SK-N-SH treated with all-trans-retinoic acid at 6 μM for 48 hours (cell line): ENCODE data around the gene FGFR4.

Experiments used
- ATAC-seq: fragments of 200-7000 bp; cut with Tn5 transposase; 3 replicates; pipeline ENCODE4 v1.9.1; 2020; ENCODE audit warnings: mild to moderate bottlenecking, moderate library complexity
- ARNTL ChIP-seq: fragments of 450-650 bp; formaldehyde crosslinking; IDR thresholded peaks from 2 replicates; pipeline ENCODE4 v1.5.0; 2020; ENCODE audit warnings: low read depth, mild to moderate bottlenecking, moderate library complexity, borderline replicate concordance
- BACH2 ChIP-seq: fragments of 250-450 bp; sonication (Bioruptor Pico); IDR thresholded peaks from 2 replicates; pipeline ENCODE4 v1.9.0; 2021; ENCODE audit warnings: mild to moderate bottlenecking, borderline replicate concordance
- CSDC2 ChIP-seq: fragments of 250-450 bp; sonication (Bioruptor Pico); IDR thresholded peaks from 2 replicates; pipeline ENCODE4 v1.5.0; 2020; ENCODE audit warnings: mild to moderate bottlenecking, moderate library complexity
- ESRRG ChIP-seq: fragments of 250-450 bp; sonication (Bioruptor Pico); IDR thresholded peaks from 2 replicates; pipeline ENCODE4 v1.6.1; 2021; ENCODE audit warnings: mild to moderate bottlenecking
- GLIS3 ChIP-seq: fragments of 250-450 bp; sonication (Bioruptor Pico); IDR thresholded peaks from 2 replicates; pipeline ENCODE4 v1.5.0; 2020; ENCODE audit warnings: mild to moderate bottlenecking, moderate library complexity
- ISL1 ChIP-seq: fragments of 250-450 bp; sonication (Bioruptor Pico); IDR thresholded peaks from 2 replicates; pipeline ENCODE4 v2.1.2; 2022; ENCODE audit warnings: mild to moderate bottlenecking, moderate library complexity
- OSR1 ChIP-seq: fragments of 250-450 bp; sonication (Bioruptor Pico); IDR thresholded peaks from 2 replicates; pipeline ENCODE4 v1.8.0; 2022; ENCODE audit warnings: moderate library complexity, mild to moderate bottlenecking, inconsistent platforms
- PPARA ChIP-seq: fragments of 250-450 bp; sonication (Bioruptor Pico); IDR thresholded peaks from 2 replicates; pipeline ENCODE4 v1.5.0; 2020; ENCODE audit warnings: mild to moderate bottlenecking, borderline replicate concordance
- RARB ChIP-seq: fragments of 250-450 bp; sonication (Bioruptor Pico); IDR thresholded peaks from 2 replicates; pipeline ENCODE4 v1.8.0; 2021; ENCODE audit warnings: mild to moderate bottlenecking, moderate library complexity
- SNAI2 ChIP-seq: fragments of 250-450 bp; sonication (Bioruptor Pico); IDR thresholded peaks from 2 replicates; pipeline ENCODE4 v1.5.0; 2020; ENCODE audit warnings: mild to moderate bottlenecking, moderate library complexity
- TCF4 ChIP-seq: fragments of 250-450 bp; sonication (Bioruptor Pico); IDR thresholded peaks from 2 replicates; pipeline ENCODE4 v1.8.0; 2021; ENCODE audit warnings: mild to moderate bottlenecking, moderate library complexity, borderline replicate concordance
- TOX ChIP-seq: fragments of 250-450 bp; sonication (Bioruptor Pico); IDR thresholded peaks from 2 replicates; pipeline ENCODE4 v1.8.0; 2021; ENCODE audit warnings: mild to moderate bottlenecking, moderate library complexity, borderline replicate concordance
- ZC3H10 ChIP-seq: fragments of 250-450 bp; sonication (Bioruptor Pico); IDR thresholded peaks from 2 replicates; pipeline ENCODE4 v1.5.1; 2021; ENCODE audit warnings: mild to moderate bottlenecking, moderate library complexity
- ZFP3 ChIP-seq: fragments of 250-450 bp; sonication (Bioruptor Pico); IDR thresholded peaks from 2 replicates; pipeline ENCODE4 v1.5.0; 2020; ENCODE audit warnings: mild to moderate bottlenecking, moderate library complexity
- ZFP30 ChIP-seq: fragments of 450-650 bp; formaldehyde crosslinking; IDR thresholded peaks from 2 replicates; pipeline ENCODE4 v1.5.0; 2022; ENCODE audit warnings: mild to moderate bottlenecking, moderate library complexity
- ZNF565 ChIP-seq: fragments of 450-650 bp; formaldehyde crosslinking; conservative IDR thresholded peaks from 2 replicates; pipeline ENCODE4 v1.5.0; 2020; ENCODE audit warnings: low read depth, mild to moderate bottlenecking, moderate library complexity
- ZNF8 ChIP-seq: fragments of 450-650 bp; formaldehyde crosslinking; IDR thresholded peaks from 2 replicates; pipeline ENCODE4 v1.5.0; 2020; ENCODE audit warnings: mild to moderate bottlenecking, moderate library complexity
- TF ChIP-seq, protein P1 (sequence below): fragments of 250-450 bp; sonication (Bioruptor Pico); IDR thresholded peaks from 2 replicates; pipeline ENCODE4 v1.5.0; 2020; ENCODE audit warnings: mild to moderate bottlenecking, moderate library complexity
- TF ChIP-seq, protein P2 (sequence below): fragments of 250-450 bp; sonication (Bioruptor Pico); IDR thresholded peaks from 2 replicates; pipeline ENCODE4 v1.5.1; 2020; ENCODE audit warnings: low read depth, mild to moderate bottlenecking, moderate library complexity

FGFR4 gene

DNA sequence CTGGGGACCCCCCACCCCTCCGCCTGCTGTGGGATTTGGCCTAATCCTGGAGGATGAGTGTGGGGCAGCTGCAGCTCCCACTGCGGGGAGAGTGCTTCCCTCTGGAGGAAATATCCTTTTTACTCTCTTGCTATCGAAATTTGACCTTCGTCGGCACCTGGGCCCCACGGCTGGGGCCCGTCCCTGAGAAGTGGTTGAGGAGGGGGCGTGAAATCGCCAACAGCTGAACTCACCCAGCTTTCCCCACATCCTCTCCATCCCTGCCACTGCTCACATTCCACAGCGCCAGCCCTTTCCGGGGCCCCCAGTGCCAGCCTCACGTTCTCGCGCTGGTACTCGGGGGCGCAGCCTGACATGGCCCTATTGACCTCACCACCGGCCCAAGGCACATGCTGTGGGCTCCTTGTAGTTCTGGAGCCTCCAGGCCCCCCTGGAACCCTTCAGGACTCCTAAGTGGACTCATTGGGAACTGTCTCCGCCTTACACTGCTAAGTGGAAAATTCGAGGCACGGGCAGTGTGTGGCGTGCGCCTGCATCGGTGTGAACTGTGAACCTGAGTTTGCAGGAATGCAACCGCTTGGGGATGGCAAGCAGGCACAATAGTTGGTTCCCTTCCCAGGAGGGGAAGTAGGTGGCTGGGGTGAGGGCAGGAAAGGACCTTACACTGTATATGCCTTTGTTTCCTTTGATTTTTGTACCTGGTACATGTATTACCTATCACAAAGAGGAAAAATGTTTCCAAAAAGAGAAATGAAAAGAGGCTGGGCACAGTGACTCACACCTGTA, 19.2 kb downstream of the FGFR4 start (continued):
- TF ChIP-seq, protein P1, sequence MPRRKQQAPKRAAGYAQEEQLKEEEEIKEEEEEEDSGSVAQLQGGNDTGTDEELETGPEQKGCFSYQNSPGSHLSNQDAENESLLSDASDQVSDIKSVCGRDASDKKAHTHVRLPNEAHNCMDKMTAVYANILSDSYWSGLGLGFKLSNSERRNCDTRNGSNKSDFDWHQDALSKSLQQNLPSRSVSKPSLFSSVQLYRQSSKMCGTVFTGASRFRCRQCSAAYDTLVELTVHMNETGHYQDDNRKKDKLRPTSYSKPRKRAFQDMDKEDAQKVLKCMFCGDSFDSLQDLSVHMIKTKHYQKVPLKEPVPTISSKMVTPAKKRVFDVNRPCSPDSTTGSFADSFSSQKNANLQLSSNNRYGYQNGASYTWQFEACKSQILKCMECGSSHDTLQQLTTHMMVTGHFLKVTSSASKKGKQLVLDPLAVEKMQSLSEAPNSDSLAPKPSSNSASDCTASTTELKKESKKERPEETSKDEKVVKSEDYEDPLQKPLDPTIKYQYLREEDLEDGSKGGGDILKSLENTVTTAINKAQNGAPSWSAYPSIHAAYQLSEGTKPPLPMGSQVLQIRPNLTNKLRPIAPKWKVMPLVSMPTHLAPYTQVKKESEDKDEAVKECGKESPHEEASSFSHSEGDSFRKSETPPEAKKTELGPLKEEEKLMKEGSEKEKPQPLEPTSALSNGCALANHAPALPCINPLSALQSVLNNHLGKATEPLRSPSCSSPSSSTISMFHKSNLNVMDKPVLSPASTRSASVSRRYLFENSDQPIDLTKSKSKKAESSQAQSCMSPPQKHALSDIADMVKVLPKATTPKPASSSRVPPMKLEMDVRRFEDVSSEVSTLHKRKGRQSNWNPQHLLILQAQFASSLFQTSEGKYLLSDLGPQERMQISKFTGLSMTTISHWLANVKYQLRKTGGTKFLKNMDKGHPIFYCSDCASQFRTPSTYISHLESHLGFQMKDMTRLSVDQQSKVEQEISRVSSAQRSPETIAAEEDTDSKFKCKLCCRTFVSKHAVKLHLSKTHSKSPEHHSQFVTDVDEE (CRISPR knock-in tag): no peak
- TF ChIP-seq TOX (CRISPR knock-in tag) (no peak), SNAI2 (no peak), OSR1 (CRISPR knock-in tag) (no peak), ESRRG (CRISPR knock-in tag) (no peak), ZNF8 (CRISPR knock-in tag) (no peak), ZNF565 (no peak), ARNTL (CRISPR knock-in tag) (no peak), ISL1 (CRISPR knock-in tag) (no peak), ZC3H10 (CRISPR knock-in tag) (no peak), ZFP3 (CRISPR knock-in tag) (no peak)

DNA sequence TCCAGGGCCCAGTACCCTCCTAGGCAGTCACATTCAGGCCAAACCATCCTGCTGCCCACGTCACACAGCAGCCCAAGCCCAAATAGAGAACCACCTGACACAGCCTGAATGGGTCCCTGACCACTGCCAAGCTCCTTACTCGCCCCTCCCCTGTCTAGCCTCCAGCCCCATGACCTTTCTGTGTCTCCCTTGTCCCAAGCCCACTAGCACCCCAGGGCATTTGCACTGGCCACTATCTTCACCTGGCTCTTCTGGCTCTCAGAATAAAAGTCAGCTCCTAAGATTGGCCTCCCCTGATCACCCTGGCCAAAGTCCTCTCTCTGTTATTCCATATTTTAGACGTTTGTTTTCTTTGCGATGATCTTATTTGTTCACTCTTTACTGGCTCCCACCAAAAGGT, 20.4 kb downstream of the FGFR4 start:
- TF ChIP-seq ZFP30 (no peak), SNAI2 (no peak), PPARA (CRISPR knock-in tag) (no peak)
- TF ChIP-seq, protein P1 (CRISPR knock-in tag): no peak
- TF ChIP-seq, all 23 proteins: peak for 0
- ATAC-seq: no peak

DNA sequence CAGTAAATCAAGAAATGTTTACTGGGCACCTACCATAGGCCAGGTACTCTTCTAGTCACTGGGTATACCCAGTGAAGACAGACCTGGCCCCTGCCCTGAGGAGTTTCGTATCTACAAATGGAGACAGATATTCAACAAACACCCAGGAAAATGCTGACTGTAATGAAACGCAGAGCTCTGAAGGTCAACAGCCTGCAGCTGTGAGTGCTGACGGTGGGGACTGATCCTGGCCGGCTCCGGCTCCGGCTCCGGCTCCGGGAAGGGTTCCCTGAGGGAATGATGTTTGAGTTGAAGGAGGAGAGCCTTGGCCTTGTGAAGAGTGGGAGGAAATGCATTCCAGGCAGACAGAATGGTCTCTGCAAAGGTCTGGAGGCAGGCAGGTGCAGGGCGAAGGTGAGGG, 23.1 kb downstream of the FGFR4 start:
- TF ChIP-seq, protein P2, sequence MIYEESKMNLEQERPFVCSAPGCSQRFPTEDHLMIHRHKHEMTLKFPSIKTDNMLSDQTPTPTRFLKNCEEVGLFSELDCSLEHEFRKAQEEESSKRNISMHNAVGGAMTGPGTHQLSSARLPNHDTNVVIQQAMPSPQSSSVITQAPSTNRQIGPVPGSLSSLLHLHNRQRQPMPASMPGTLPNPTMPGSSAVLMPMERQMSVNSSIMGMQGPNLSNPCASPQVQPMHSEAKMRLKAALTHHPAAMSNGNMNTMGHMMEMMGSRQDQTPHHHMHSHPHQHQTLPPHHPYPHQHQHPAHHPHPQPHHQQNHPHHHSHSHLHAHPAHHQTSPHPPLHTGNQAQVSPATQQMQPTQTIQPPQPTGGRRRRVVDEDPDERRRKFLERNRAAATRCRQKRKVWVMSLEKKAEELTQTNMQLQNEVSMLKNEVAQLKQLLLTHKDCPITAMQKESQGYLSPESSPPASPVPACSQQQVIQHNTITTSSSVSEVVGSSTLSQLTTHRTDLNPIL (CRISPR knock-in tag): no peak
- TF ChIP-seq RARB (CRISPR knock-in tag) (no peak), CSDC2 (no peak), BACH2 (no peak), ISL1 (CRISPR knock-in tag) (no peak), GLIS3 (CRISPR knock-in tag) (no peak), TCF4 (CRISPR knock-in tag) (no peak)
- TF ChIP-seq, protein P1 (CRISPR knock-in tag): no peak
- ATAC-seq: no peak
